NCI-H345 treated with DMSO at 0.1 percent for 48 hours (cell line): Measurements from ENCODE around the gene UQCC3.
"Not testable (repeated sequence)": the region's sequence is repeated elsewhere in the genome, so short reads cannot be mapped to it uniquely, and the experiment has no call there.

Experiments
- DNase-seq: peaks from one replicate; lab custom pipeline; 2025; ENCODE audit not compliant: unreplicated experiment; lab: John Stamatoyannopoulos, UW

The UQCC3 gene

DNA sequence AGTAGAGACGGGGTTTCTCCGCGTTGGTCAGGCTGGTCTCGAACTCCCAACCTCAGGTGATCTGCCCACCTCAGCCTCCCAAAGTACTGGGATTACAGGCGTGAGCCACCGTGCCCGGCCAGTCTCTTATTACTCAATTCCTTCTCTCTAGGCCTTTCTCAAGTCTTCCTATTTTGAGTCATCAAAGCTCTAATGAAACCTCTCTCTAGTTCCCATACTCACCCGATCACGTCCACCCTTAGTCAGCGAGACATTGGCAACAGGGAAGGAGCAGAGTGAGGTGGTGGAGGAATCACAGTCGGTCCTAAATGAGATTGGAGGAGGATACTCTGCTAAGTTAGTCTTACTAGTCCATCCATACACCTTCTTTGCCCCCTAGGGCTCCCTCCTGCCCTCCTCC lies 30.8 kb downstream of the UQCC3 start:
- DNase-seq: no peak

DNA sequence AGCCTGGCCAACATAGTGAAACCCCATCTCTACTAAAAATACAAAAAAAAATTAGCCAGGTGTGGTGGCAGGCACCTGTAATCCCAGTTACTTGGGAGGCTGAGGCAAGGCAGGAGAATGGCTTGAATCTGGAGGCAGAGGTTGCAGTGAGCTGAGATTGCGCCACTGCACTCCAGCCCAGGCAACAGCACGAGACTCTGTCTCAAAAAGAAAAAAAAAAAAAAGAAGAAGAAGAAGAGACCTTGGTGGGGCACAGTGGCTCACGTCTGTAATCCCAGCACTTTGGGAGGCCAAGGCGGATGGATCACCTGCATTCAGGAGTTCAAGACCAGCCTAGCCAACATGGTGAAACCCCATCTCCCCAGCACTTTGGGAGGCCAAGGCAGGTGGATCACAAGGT lies 32.4 kb downstream of the UQCC3 start:
- not testable (repeated sequence) for DNase-seq

DNA sequence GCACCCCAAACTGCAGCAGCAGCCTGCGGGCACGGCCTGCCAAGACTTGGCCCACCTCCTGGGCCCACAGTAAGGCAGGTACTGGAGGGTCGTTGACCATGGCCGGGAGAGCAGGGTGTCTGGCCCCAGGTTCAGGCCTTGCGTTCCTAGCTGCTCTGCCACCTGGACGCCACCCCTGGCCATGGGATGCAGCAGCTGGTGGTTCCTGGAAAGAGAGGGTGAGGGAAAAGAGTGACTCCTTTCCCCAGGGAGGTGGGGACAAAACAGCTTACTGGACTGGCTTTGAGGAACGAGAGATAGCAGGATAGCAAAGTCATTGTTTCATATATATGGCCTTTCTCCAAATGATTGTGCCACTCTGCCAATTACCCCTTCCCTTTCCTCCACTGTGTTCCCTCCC lies 33.9 kb downstream of the UQCC3 start:
- no peak for DNase-seq

DNA sequence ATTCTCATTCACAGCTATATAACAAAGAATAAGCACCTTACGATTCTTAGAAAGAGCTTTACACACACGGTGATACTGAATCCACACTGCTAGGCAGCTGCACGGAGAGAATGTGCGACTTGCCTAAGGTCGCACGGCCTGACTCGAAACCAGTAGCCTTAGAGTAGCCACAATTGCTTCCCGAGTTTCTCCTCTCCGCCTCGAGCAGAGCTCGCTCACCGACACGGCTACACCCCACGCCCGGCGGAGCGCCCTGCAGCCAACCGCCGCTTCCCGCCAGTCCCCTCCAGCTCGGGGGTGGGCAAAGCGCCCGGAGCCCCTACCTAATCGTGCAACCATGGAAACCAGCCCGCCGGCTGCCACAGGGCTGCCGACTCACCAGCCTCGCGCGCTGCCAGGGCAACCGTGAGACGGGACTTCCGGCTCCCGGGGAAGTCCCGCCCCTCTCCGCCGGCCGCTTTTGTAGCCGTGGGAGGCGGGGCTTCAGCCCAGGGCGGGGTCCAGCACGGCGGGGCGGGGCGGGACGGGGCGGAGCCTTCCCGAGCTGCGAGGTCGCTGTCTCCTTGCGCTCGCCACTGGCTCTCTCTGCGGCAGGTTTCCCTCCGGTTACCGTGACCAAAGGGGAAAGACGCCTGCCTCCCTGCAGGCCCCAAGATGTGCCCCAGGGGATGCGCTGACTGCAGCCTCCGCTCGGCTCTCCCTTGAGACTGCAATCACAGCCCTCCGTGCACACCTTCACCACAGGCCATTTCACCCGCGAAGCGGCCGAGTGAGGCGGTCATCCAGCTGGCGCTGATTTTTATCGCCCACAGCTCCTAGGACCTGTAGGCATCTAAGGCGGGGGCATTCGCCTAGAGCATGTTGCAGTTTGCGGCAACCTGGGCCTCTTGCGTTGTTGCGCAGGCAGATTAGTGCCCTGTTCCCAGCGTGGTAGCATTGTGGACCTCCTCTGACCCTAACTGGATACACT lies 34.7 kb downstream of the UQCC3 start:
- DNase-seq: peak; percentile 89

DNA sequence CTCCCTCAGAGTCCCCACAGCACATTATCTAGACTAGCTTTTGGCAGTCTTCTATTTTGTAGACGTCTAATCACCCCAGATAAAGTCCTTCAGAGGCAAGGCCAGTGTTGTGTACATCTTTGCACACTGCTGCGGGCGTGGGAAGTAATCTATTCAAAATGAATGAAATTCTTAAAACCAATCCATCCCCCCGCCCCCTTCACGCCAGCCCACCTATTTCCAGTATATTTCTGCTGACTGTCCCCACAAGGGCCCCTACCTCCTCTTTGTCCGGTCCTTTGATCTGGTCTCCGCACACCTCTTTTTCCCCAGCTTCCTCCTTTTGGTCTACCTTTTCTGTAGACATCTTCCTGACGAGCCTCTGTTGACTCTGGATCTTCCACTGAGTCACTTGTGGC lies 35.4 kb downstream of the UQCC3 start:
- DNase-seq: no peak

DNA sequence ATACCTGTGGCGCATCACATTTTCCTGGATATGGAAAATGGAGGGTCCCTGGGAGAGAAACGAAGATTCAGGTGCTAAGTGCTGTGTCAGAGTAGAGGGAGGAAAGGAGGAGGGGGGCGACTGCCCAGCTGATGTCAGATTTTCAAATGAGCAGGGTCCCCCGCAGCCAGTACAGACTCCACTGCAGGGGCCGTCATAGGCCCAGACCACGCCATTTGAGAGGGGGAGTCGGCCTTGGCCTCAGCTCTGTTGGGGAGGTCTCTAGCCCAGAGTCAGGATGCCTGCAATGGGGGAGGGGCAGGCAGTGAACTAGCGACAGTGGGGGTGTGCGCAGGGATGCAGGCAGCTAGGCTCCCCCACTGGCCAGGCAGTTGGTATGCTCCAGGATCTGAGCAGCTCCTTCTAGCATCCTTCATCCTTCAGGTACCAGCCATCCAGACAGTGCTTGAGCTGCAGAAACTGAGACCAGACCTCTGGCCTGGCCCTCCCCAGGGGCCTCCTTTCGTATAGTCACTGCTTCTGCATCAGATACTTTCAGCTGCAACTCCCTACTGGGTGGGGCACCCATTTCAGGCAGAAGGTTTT lies 35.9 kb downstream of the UQCC3 start, which contains the start of the genes BSCL2 and GNG3:
BSCL2 (minus strand) TSS at position 148 of the 585 bp plus-strand sequence. CDS start 229 bp downstream, outside the sequence.
GNG3 (plus strand) TSS at position 400 of the 585 bp plus-strand sequence. CDS start 620 bp downstream, outside the sequence.
- DNase-seq: no peak

DNA sequence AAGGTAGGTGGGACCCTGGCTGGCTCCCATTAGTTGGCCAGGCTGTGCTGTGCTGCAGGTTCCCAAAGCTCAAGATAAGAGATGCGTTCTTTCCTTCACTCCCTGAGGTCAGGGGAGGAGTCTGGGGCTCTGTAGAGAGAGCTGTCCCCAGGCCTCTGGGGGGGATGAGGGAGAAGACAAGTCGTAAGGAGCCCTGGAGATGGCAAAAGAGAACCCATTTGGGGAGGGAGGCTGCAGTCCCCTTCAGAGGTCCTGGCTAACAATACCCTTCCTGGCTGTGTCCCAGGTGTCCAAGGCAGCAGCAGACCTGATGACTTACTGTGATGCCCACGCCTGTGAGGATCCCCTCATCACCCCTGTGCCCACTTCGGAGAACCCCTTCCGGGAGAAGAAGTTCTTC lies 36.9 kb downstream of the UQCC3 start:
- no peak for DNase-seq

DNA sequence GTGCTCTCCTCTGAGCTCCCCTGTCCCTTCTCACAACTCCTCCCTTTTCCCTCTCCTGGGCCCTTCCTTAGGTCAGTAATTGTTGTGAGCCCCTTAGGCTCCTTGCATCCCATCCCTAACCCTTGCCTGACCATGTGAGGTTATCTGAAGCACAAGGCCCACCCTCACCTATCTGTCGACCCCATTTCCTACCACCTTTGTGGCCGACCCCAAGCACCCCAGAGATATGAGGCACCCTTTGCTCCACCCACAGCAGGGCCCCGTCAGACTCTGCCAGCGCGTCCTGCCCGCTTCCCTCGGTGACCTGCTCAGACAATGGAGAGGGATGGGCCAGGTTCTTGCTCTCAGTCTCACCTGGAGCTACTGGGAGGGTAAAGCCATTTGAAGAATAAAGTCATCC lies 37.3 kb downstream of the UQCC3 start:
- DNase-seq: no peak

DNA sequence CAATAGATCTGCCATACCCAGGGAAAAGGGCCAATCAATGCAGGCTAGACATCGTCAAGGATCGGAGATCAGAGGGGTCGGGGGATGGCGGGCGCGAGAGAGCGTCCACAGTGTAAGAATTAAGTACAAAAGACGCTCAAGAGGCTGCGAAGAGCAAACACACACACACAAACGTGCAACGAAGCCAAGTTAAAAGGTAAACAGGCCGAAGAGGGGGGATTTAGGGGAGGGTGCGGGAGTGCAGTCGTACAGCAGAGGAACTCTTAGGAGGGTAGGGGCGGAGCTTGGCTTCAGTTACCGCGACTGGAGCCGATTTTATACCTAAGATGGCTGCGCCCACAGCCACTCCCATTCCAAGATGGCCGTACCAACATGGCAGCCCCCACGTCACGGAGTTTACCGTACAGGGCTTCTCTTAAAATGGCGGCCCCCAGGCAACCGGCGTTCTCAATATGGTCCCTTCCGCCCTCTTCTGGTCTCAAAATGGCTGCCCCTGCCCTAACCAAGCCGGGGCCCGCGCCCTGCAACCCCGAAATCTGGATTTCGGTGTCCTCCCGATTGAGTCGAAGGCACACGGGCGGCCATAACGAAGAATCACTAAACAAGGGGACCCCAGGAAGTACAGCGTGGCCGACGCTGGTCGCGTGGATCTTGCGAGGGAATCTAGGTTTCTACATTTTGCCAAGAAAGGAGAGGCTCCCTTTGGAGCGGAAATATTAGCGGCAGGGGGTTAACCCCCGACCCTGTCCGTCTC lies 38.0 kb downstream of the UQCC3 start:
- peak; percentile 95 for DNase-seq

DNA sequence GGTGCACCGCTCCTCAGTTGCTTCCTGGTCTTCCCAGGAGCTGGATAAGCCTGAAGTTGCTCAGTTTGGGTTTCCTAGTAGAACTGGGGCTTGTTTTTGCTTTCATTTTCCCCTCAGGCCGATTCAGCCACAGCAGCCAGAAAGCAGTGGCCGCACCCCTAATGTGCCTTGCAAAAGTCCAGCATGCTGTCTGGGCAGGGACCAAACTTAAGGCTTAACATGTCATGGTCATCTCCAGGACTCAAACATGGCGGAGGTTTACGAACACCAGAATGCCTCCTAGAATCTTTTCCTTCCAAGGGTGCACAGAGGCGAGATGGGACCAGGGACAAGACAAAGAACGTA lies 38.5 kb downstream of the UQCC3 start:
- DNase-seq: no peak

DNA sequence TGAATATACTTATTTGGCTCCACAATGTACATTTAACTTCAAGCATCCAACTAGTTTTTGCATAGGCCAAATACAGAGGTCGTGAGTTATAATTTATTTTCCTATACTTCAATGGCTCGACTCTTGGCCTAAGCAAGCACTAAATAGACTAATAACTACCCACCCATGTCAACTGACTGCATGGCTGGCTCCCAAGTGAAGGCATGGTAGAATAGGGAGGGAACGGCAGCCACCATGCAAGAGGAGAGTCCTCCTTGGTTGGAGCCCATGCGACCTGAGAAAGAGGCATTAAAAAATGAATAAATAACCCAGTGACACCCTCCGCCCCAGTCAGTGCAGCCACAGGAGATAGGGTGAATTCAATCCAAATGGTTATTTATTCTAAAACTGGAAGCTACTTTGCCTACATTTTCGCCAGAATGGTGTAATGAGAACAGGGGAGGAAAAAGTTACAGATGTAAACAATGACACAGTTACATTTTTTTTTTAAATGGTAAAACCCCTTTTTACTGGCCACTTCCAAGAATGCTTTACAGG lies 40.9 kb downstream of the UQCC3 start:
- DNase-seq: no peak

DNA sequence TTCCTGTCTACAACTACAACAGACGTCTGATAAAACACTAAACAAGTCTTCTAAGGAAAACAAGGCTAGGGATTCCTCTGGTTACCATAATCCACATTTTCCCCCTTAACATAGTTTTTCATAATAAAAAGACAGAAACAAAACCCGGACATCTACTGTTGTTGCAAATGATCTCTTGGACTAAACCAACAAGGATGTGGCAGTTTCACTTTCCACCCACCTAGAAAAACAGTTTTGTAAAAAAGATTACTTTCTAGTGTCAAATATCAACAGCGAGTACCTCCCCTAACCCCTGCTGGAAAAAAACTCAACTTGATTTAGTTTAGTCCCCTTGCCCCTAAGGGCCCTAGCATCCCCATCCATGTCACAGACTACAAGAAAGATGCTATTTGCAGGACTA lies 41.4 kb downstream of the UQCC3 start:
- DNase-seq: no peak

DNA sequence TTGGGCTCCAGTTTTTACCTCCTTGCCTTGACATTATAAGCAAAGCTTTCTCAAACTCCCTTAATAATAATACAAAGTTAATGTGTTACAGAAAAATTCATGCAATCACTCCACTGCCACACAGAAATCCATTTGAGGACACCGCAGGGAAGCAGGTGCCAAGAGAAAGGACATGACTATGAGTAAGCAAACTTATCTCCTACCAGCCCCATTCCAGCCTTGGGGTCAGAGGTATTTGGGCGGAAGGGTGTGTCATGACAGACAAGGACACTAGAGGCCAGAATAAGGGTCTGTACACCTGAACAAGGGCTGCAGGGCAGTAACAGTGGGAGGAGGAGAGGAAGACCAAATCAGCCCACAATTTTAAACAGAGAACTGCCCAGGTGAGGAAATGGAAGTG lies 41.9 kb downstream of the UQCC3 start:
- DNase-seq: no peak

DNA sequence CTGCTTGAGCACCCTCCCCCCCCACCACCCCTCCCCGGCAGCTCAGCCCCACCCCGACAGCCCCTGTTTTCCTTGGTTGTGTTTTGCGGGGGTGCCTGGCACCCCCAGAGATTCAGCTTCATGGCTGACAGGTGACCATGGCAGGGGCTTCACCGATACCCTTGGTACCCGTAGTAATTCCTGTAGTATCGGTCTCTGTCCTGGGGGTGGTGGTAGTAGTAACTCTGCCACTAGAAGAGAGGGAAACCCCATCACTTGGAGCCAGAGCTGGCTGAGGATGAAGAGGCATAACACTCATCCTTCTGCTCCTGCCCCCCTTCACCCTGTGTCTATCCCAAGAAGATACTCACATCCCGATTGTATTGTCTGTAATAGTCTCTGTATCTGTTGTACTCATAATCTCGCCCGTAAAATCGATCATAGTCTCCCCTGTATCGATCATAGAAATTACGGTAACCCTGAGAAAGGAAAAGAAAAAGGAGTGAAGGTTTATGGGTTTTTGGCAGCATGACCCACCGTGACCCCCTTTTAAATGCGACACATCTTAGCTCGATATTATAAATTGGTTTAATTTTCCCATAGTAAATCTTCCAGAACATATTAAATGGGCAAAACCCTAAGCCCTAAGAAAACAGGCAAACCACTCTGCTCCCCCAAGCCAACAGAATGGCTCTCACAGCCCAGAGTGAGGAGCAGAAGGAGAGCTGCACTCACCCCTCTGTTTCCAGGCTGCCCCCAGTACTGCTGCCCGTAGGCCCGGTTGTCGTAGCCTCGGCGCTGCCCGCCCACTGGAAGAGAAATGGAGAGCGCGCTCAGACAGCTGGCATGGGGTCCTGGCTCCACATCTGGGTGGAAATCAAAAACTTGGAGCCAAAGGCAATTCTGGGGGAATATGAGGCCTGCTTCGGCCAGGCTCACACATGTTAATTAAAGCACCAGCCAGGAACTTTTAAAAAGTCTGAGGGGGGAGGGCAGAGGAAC lies 44.0 kb downstream of the UQCC3 start:
- no peak for DNase-seq

DNA sequence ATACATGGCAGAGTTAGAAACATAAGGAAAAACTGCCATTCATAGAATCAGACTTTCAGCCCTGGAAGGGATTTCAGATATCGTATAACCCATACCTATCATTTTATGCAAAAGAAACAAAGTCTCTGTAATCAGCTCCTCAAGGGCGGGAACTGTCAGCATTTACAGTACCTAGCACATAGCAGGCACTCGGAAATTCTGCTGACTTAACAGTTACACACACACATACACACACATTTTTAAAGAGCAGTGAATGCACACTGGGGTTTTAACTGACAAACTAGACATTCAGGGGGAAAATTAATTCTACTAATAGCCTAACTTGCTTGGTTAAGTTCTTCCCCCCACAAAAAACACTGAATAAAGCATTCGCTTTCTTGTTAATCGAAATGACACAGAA lies 44.7 kb downstream of the UQCC3 start:
- no peak for DNase-seq

DNA sequence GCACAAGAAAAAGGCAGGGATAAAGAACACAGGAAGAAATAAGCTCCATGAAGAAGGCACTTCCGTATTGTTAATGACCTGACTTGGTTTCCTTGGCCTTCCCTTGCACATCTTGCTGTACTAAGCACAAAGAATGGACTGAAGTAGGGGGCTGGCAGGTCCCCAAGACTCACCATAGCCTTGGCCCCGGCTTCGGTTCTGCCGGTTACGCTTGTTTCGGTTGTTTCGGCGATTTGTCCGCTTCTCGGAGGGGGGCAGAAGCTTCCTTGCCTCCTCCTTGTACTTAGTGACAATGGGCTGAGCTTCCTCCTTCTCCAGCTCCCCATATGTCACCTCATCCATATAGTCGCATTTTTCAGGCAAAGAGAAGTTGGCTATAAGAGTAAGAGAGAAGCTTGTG lies 45.3 kb downstream of the UQCC3 start:
- DNase-seq: no peak

DNA sequence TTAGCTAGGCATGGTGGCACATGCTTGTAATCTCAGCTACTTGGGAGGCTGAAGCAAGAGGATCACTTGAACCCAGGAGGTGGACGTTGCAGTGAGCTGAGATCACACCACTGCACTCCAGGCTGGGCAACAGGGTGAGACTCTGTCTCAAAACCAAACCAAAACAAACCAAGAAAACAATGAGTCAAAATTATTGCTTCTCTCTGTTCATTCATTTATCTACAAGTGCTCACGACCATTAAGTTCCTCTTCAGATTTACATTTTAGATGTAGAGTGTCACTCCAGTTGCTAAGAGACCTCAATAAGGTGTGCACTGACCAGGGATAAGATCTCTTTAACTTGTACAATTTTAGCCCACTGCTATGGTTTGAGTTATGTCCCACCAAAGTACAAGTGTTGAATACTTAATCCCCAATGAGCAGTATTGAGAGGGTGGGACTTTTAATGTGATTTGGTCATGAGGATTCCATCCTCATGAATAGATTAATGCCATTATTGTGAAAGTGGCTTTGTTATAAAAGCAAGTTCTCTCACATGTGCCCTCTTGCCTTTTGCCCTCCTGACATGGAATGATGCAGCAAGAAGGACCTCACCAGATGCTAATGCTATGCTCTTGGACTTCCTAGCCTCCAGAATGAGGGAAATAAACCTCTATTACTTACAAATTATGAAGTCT lies 48.0 kb downstream of the UQCC3 start:
- no peak for DNase-seq

DNA sequence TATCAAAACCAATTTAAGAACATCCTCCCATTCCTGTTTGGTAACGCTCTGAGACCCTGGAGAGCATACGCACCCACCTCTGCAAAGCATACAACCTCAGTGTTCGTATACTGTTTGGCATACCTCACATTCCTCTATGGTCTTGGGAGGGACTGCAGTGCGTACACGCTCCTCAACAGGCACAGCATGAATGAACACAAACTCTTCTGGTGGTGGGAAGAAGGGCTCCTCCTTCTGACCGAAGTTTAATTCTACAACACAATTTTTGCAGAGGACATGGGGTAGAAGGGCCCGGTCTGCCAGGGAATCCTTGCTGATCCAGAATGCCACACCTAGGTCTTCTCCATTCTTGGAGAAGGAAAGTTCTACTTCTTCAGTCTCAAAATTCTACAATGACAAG lies 50.5 kb downstream of the UQCC3 start:
- DNase-seq: no peak
